Trophoblast cell (in vitro differentiated cells and primary cell): ENCODE measurements around the gene LIF.

Experiments
- DNase-seq, 2 donors: peaks; one replicate each; pipeline ENCODE4 v3.0.0-alpha.2; 2016
- H2AFZ ChIP-seq: 2 replicates; pipeline ENCODE4 v1.6.1; 2013; ENCODE audit warnings: low read length, moderate library complexity, mild to moderate bottlenecking; ENCODE audit not compliant: insufficient read depth, poor library complexity
- H2AK5ac ChIP-seq: 2 replicates; pipeline ENCODE4 v1.6.1; 2013; ENCODE audit warnings: mild to moderate bottlenecking, low read length
- H2BK120ac ChIP-seq: 2 replicates; pipeline ENCODE4 v1.6.1; 2013; ENCODE audit warnings: low read length, mild to moderate bottlenecking, moderate library complexity; ENCODE audit not compliant: insufficient read depth, poor library complexity
- H2BK12ac ChIP-seq: 2 replicates; pipeline ENCODE4 v1.6.1; 2013; ENCODE audit warnings: mild to moderate bottlenecking, low read length, moderate library complexity
- H2BK5ac ChIP-seq: 2 replicates; pipeline ENCODE4 v1.6.1; 2013; ENCODE audit warnings: low read length, low read depth, moderate library complexity, mild to moderate bottlenecking; ENCODE audit not compliant: poor library complexity
- H3K14ac ChIP-seq: 2 replicates; pipeline ENCODE4 v1.6.1; 2013; ENCODE audit warnings: mild to moderate bottlenecking, low read length
- H3K18ac ChIP-seq: 2 replicates; pipeline ENCODE4 v1.6.1; 2013; ENCODE audit warnings: mild to moderate bottlenecking, low read length
- H3K23ac ChIP-seq: 2 replicates; pipeline ENCODE4 v1.6.1; 2013; ENCODE audit warnings: low read length
- H3K27ac ChIP-seq: 2 replicates; pipeline ENCODE4 v1.5.1; 2013; ENCODE audit warnings: low read depth, mild to moderate bottlenecking, inconsistent platforms, low read length, moderate library complexity
- H3K27me3 ChIP-seq: 2 replicates; pipeline ENCODE4 v1.6.1; 2013; ENCODE audit warnings: inconsistent platforms, mild to moderate bottlenecking, low read length, moderate library complexity; ENCODE audit not compliant: insufficient read depth
- H3K36me3 ChIP-seq, 2 experiments: 1 replicate in 1 of 2; 2 replicates in 1 of 2; pipeline ENCODE4 v1.6.1; 2013; ENCODE audit warnings: low read length in 2 of 2, mild to moderate bottlenecking in 2 of 2, moderate library complexity in 1 of 2; ENCODE audit not compliant: insufficient read depth in 2 of 2, control insufficient read depth in 1 of 2
- H3K4ac ChIP-seq: 2 replicates; pipeline ENCODE4 v1.6.1; 2013; ENCODE audit warnings: low read depth, mild to moderate bottlenecking, low read length, moderate library complexity
- H3K4me1 ChIP-seq, 2 experiments: 1 replicate in 1 of 2; 2 replicates in 1 of 2; pipeline ENCODE4 v1.6.1; 2013; ENCODE audit warnings: low read length in 2 of 2, mild to moderate bottlenecking in 2 of 2, moderate library complexity in 1 of 2; ENCODE audit not compliant: insufficient read depth in 2 of 2, control insufficient read depth in 1 of 2
- H3K4me2 ChIP-seq: 2 replicates; pipeline ENCODE4 v1.6.1; 2013; ENCODE audit warnings: inconsistent platforms, mild to moderate bottlenecking, low read length, moderate library complexity
- H3K4me3 ChIP-seq: 2 replicates; pipeline ENCODE4 v1.5.1; 2013; ENCODE audit warnings: mild to moderate bottlenecking, low read depth, low read length, inconsistent platforms
- H3K79me1 ChIP-seq: one replicate; pipeline ENCODE4 v1.6.1; 2013; ENCODE audit warnings: low read length
- H3K79me2 ChIP-seq: 2 replicates; pipeline ENCODE4 v1.6.1; 2013; ENCODE audit warnings: low read length, mild to moderate bottlenecking; ENCODE audit not compliant: control insufficient read depth, insufficient read depth, poor library complexity
- H3K9ac ChIP-seq: 2 replicates; pipeline ENCODE4 v1.6.1; 2013; ENCODE audit warnings: mild to moderate bottlenecking, low read length
- H3K9me3 ChIP-seq: 2 replicates; pipeline ENCODE4 v1.6.1; 2013; ENCODE audit warnings: low read depth, mild to moderate bottlenecking, control low read depth, inconsistent platforms, low read length; ENCODE audit not compliant: insufficient read depth
- H4K12ac ChIP-seq: 2 replicates; pipeline ENCODE4 v1.6.1; 2013; ENCODE audit warnings: low read depth, mild to moderate bottlenecking, low read length, moderate library complexity
- H4K8ac ChIP-seq: 2 replicates; pipeline ENCODE4 v1.6.1; 2013; ENCODE audit warnings: low read depth, mild to moderate bottlenecking, low read length, moderate library complexity
- H4K91ac ChIP-seq: one replicate; pipeline ENCODE4 v1.6.1; 2013; ENCODE audit warnings: low read depth, mild to moderate bottlenecking, low read length, moderate library complexity
- WGBS: extraction: QIAGEN DNeasy Blood & Tissue Kit; methylation state at CpG from one replicate; pipeline ENCODE4 v1.1.7; 2013; ENCODE audit warnings: missing lambda C conversion rate; ENCODE audit not compliant: insufficient read length, insufficient coverage; ENCODE audit errors: extremely low coverage; 5-methylcytosine and 5-hydroxymethylcytosine counted together

Gene LIF

GRCh38 chr22:30287648-30288418 is 41.3 kb upstream of the LIF start:
- H2AFZ ChIP-seq: no peak overlapping the region
- H2AK5ac ChIP-seq: no peak overlapping the region
- H3K79me1 ChIP-seq: peaks cover 10% of the 10 kb centered on the region
- peak overlapping the region; percentile 81 for H2BK5ac ChIP-seq
- no CpG with 5 or more reads among the region's 5 CpGs for WGBS
- H3K4me1 ChIP-seq: peaks cover 24 to 29% of the 10 kb centered on the region in 2 experiments
- peaks cover 5% of the 10 kb centered on the region for H3K9me3 ChIP-seq
- H4K91ac ChIP-seq: no peak overlapping the region
- H3K27me3 ChIP-seq: no peaks in the 10 kb centered on the region
- no peak overlapping the region for H3K9ac ChIP-seq
- H3K4me2 ChIP-seq: peak overlapping the region; percentile 81
- H2BK120ac ChIP-seq: no peak overlapping the region
- peaks cover 49 to 55% of the 10 kb centered on the region in 2 experiments for H3K36me3 ChIP-seq
- H2BK12ac ChIP-seq: no peak overlapping the region
- H4K12ac ChIP-seq: no peak overlapping the region
- H3K27ac ChIP-seq: peak overlapping the region; percentile 77
- DNase-seq: peak; percentile 95 to 97
- no peak overlapping the region for H3K18ac ChIP-seq
- peaks cover 6% of the 10 kb centered on the region for H3K79me2 ChIP-seq
- H3K4me3 ChIP-seq: no peak overlapping the region
- H3K14ac ChIP-seq: no peak overlapping the region
- H3K23ac ChIP-seq: no peak overlapping the region
- no peak overlapping the region for H4K8ac ChIP-seq
- no peak overlapping the region for H3K4ac ChIP-seq

GRCh38 chr22:30286813-30287647 is 40.5 kb upstream of the LIF start:
- Histone ChIP-seq H3K27ac (no peak overlapping the region), H3K79me1 (peaks cover 10% of the 10 kb centered on the region), H4K12ac (no peak overlapping the region), H3K4ac (no peak overlapping the region), H2BK5ac (no peak overlapping the region), H3K36me3 (peaks cover 41 to 48% of the 10 kb centered on the region in 2 experiments), H3K4me1 (peaks cover 24 to 29% of the 10 kb centered on the region in 2 experiments), H3K18ac (no peak overlapping the region), H3K79me2 (peaks cover 6% of the 10 kb centered on the region), H3K4me2 (no peak overlapping the region), H2BK12ac (no peak overlapping the region), H3K27me3 (no peaks in the 10 kb centered on the region), H3K14ac (no peak overlapping the region), H3K9ac (no peak overlapping the region), H3K23ac (no peak overlapping the region), H2AK5ac (no peak overlapping the region), H3K4me3 (no peak overlapping the region), H4K91ac (no peak overlapping the region), H2AFZ (no peak overlapping the region), H4K8ac (no peak overlapping the region), H3K9me3 (peaks cover 5% of the 10 kb centered on the region), H2BK120ac (no peak overlapping the region)
- WGBS: no CpG with 5 or more reads among the region's 31 CpGs
- peak; percentile 50 to 77 for DNase-seq

DNA sequence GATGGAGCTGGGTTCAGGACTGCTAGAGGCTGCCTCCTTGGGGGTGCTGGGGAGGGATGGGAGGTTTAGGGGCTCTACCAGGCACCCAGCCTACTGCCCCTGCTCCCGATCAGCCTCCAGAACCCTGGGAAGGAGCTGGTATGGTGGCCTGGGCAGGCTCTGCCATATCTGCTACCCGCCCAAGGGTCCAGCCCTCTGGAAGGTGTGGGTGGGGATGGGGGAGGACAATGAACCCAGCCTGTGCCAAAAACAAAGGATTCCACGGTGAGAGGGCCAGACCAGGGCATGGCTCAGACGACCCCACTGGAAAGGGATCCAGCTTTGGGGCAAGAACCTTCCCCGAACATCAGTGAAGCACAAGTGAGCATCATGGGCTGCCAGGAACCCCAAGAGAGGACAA is 39.8 kb upstream of the LIF start:
- H3K14ac ChIP-seq: no peak overlapping the region
- H3K79me1 ChIP-seq: peaks cover 10% of the 10 kb centered on the region
- no peak for DNase-seq
- no peak overlapping the region for H2BK120ac ChIP-seq
- no peak overlapping the region for H4K12ac ChIP-seq
- H3K18ac ChIP-seq: no peak overlapping the region
- no peak overlapping the region for H3K23ac ChIP-seq
- no peak overlapping the region for H2BK5ac ChIP-seq
- H2AFZ ChIP-seq: no peak overlapping the region
- H3K4me3 ChIP-seq: no peak overlapping the region
- H2BK12ac ChIP-seq: no peak overlapping the region
- H3K9ac ChIP-seq: no peak overlapping the region
- H3K4me1 ChIP-seq: peaks cover 19 to 25% of the 10 kb centered on the region in 2 experiments
- H3K27ac ChIP-seq: no peak overlapping the region
- no peak overlapping the region for H3K4me2 ChIP-seq
- H4K8ac ChIP-seq: no peak overlapping the region
- no peak overlapping the region for H4K91ac ChIP-seq
- no peaks in the 10 kb centered on the region for H3K27me3 ChIP-seq
- WGBS: no CpG with 5 or more reads among the region's 5 CpGs
- H3K4ac ChIP-seq: no peak overlapping the region
- H3K9me3 ChIP-seq: peaks cover 5% of the 10 kb centered on the region
- peaks cover 6% of the 10 kb centered on the region for H3K79me2 ChIP-seq
- H3K36me3 ChIP-seq: peaks cover 34 to 41% of the 10 kb centered on the region in 2 experiments
- no peak overlapping the region for H2AK5ac ChIP-seq

DNA sequence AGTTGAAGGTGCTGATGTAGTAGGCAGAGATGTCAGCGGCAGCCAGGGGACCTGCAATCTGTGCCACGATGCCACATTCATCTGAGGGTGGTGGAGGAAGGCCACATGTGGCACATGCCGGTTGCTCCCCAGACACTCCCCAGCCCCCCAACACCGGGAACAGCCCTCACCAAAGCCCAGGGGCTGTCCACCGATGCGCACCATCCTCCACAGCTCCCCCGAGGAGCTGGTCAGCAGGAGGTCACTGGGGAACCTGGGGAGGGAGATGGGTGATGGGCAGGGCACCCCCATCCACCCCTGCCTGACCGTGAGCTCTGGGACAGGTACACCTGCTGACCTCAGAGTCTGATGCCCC is 39.3 kb upstream of the LIF start:
- H3K4me1 ChIP-seq: peaks cover 14 to 20% of the 10 kb centered on the region in 2 experiments
- H3K4me2 ChIP-seq: no peak overlapping the region
- H4K91ac ChIP-seq: no peak overlapping the region
- peaks cover 33 to 37% of the 10 kb centered on the region in 2 experiments for H3K36me3 ChIP-seq
- H4K12ac ChIP-seq: no peak overlapping the region
- H2BK12ac ChIP-seq: no peak overlapping the region
- H2BK120ac ChIP-seq: no peak overlapping the region
- peaks cover 5% of the 10 kb centered on the region for H3K9me3 ChIP-seq
- no peak overlapping the region for H2BK5ac ChIP-seq
- H3K14ac ChIP-seq: no peak overlapping the region
- no peak overlapping the region for H3K23ac ChIP-seq
- no peak for DNase-seq
- H2AFZ ChIP-seq: no peak overlapping the region
- no peak overlapping the region for H4K8ac ChIP-seq
- no peak overlapping the region for H3K4ac ChIP-seq
- no peak overlapping the region for H3K18ac ChIP-seq
- no peak overlapping the region for H3K4me3 ChIP-seq
- H3K27me3 ChIP-seq: no peaks in the 10 kb centered on the region
- WGBS: no CpG with 5 or more reads among the region's 8 CpGs
- no peak overlapping the region for H3K27ac ChIP-seq
- H3K79me1 ChIP-seq: peaks cover 10% of the 10 kb centered on the region
- H3K9ac ChIP-seq: no peak overlapping the region
- no peak overlapping the region for H2AK5ac ChIP-seq
- peaks cover 6% of the 10 kb centered on the region for H3K79me2 ChIP-seq
